LNCaP clone FGC (cell line): ENCODE data around the gene TMEM145.

Experiments used
- DNase-seq: peaks from one replicate; pipeline ENCODE4 v3.0.0-alpha.2; 2011; ENCODE audit warnings: low read depth
- H3K4me3 ChIP-seq: 2 replicates; pipeline ENCODE4 v1.5.1; 2011; ENCODE audit warnings: mild to moderate bottlenecking, low read depth, low read length, control low read depth
- CTCF ChIP-seq: IDR thresholded peaks from 2 replicates; pipeline ENCODE4 v1.5.1; 2012; ENCODE audit warnings: mild to moderate bottlenecking; ENCODE audit not compliant: control insufficient read depth, insufficient read depth; ENCODE audit errors: extremely low read depth

The TMEM145 gene

GRCh38 chr19:42355896-42356295 lies 42.8 kb downstream of the TMEM145 start:
- no peak overlapping the region for H3K4me3 ChIP-seq
- TF ChIP-seq CTCF = no peak
- DNase-seq = no peak

GRCh38 chr19:42356686-42357085 lies 43.6 kb downstream of the TMEM145 start:
- TF ChIP-seq CTCF = no peak
- H3K4me3 ChIP-seq = no peak overlapping the region
- DNase-seq = no peak

GRCh38 chr19:42357290-42357689 lies 44.2 kb downstream of the TMEM145 start:
- no peak for TF ChIP-seq CTCF
- no peak overlapping the region for H3K4me3 ChIP-seq
- DNase-seq = no peak

GRCh38 chr19:42360787-42361544 lies 47.9 kb downstream of the TMEM145 start:
- TF ChIP-seq CTCF = no peak
- H3K4me3 ChIP-seq = no peak overlapping the region
- DNase-seq = no peak

GRCh38 chr19:42361545-42361910 lies 48.4 kb downstream of the TMEM145 start:
- no peak for TF ChIP-seq CTCF
- no peak overlapping the region for H3K4me3 ChIP-seq
- no peak for DNase-seq

GRCh38 chr19:42362342-42362741 lies 49.2 kb downstream of the TMEM145 start:
- no peak overlapping the region for H3K4me3 ChIP-seq
- TF ChIP-seq CTCF = no peak

GRCh38 chr19:42362891-42363440 lies 49.9 kb downstream of the TMEM145 start:
- no peak for TF ChIP-seq CTCF
- H3K4me3 ChIP-seq = no peak overlapping the region
- no peak for DNase-seq

More at GRCh38 chr19:42362342-42362741, 49.2 kb downstream of the TMEM145 start:
- DNase-seq = no peak
